Embryonic facial prominence (tissue), 1 donor: ENCODE data around the gene TMSB10.
A peak's percentile ranks its signal among the peaks of the same experiment; 100 is the strongest.
"Not testable (repeated sequence)": the region's sequence is repeated elsewhere in the genome, so short reads cannot be mapped to it uniquely, and the experiment has no call there.

Source experiments
- DNase-seq: peaks from one replicate; pipeline ENCODE4 v3.0.0-alpha.2; 2016; ENCODE audit errors: extremely low spot score

Gene TMSB10

GRCh38 chr2:84904151-84904550 lies 1.3 kb upstream of the TMSB10 start:
- DNase-seq: no peak

GRCh38 chr2:84904717-84905174 lies 710 bp upstream of the TMSB10 start:
- DNase-seq: no peak

- DNase-seq: no peak
Observed at GRCh38 chr2:84906108-84906899, 848 bp downstream of the TMSB10 start.

GRCh38 chr2:84906900-84907714 lies 1.7 kb downstream of the TMSB10 start:
- DNase-seq: no peak

GRCh38 chr2:84908948-84909713 lies 3.7 kb downstream of the TMSB10 start:
- DNase-seq: no peak

GRCh38 chr2:84911135-84911678 lies 5.8 kb downstream of the TMSB10 start:
- no peak for DNase-seq

- DNase-seq: no peak
Observed at GRCh38 chr2:84912984-84913383, 7.5 kb downstream of the TMSB10 start.

- DNase-seq: no peak
Observed at GRCh38 chr2:84914334-84914733, 8.9 kb downstream of the TMSB10 start.

- not testable (repeated sequence) for DNase-seq
Observed at GRCh38 chr2:84915675-84916074, 10.2 kb downstream of the TMSB10 start.

GRCh38 chr2:84917821-84918220 lies 12.4 kb downstream of the TMSB10 start:
- DNase-seq: not testable (repeated sequence)

GRCh38 chr2:84918430-84918829 lies 13.0 kb downstream of the TMSB10 start:
- no peak for DNase-seq

- no peak for DNase-seq
Observed at GRCh38 chr2:84919885-84920580, 14.6 kb downstream of the TMSB10 start.

GRCh38 chr2:84923009-84923408 lies 17.6 kb downstream of the TMSB10 start:
- DNase-seq: no peak

GRCh38 chr2:84924173-84925106 lies 19.0 kb downstream of the TMSB10 start:
- DNase-seq: no peak

- no peak for DNase-seq
Observed at GRCh38 chr2:84925336-84925723, 19.9 kb downstream of the TMSB10 start.

- peak; percentile 70 for DNase-seq
Observed at GRCh38 chr2:84925724-84926376, 20.4 kb downstream of the TMSB10 start.

- no peak for DNase-seq
Observed at GRCh38 chr2:84927275-84927627, 21.8 kb downstream of the TMSB10 start.

GRCh38 chr2:84931384-84931821 lies 25.9 kb downstream of the TMSB10 start:
- DNase-seq: no peak

- DNase-seq: no peak
Observed at GRCh38 chr2:84938194-84938879, 32.9 kb downstream of the TMSB10 start.
